K562 treated with DMSO at 1 percent for 4 hours (cell line): ENCODE data around the gene MRPL38. TPM values are rescaled to one million over a fixed set of nuclear protein-coding genes. Genes with fewer than 3 reads are reported as not detected.

ENCODE experiments used
- total RNA-seq: library from RNA; unstranded; fragments of 300-600 nt; gene quantifications from 2 replicates; pipeline ENCODE4 v1.2.3, GENCODE V29; 2022; ENCODE audit not compliant: insufficient read depth

MRPL38 gene
- total RNA-seq: 82.4 and 95.4 TPM in 2 replicates

DNA sequence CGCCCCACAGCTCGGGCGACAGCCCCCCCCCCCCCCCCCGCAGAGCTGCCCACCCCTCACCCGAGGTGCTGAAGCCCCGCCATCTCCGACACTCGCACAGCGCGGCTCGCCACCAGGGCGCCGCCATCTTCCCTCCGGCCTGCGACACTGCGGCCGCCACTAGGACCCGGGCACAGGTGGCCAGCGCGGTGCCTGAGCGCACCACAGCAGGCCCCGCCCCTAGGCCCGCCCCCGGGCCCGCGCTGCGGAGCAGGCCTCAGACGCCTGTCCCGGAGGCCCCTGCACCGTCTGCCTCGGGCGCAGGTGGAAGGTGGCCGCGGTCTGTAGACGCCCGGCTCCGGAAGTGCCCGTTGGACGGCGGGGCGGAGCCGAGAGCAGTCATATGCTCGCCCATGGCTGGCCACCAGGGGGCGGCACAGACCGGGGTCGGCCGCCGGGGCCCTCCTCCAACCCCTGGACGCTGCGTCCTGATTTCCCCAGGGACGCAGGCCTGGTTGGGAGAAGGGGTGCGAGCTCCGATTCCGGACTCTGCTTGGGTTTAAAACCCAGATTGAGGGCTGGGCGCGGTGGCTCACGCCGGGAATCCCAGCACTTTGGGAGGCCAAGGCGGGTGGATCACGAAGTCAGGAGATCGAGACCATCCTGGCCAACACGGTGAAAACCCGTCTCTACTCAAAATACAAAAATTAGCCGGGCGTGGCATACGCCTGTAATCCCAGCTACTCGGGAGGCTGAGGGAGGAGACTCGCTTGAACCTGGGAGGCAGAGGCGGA lies at the start of gene MRPL38:
MRPL38 (minus strand) TSS at position 136 of the 773 bp plus-strand sequence; CDS start at position 127, 9 bp downstream.

DNA sequence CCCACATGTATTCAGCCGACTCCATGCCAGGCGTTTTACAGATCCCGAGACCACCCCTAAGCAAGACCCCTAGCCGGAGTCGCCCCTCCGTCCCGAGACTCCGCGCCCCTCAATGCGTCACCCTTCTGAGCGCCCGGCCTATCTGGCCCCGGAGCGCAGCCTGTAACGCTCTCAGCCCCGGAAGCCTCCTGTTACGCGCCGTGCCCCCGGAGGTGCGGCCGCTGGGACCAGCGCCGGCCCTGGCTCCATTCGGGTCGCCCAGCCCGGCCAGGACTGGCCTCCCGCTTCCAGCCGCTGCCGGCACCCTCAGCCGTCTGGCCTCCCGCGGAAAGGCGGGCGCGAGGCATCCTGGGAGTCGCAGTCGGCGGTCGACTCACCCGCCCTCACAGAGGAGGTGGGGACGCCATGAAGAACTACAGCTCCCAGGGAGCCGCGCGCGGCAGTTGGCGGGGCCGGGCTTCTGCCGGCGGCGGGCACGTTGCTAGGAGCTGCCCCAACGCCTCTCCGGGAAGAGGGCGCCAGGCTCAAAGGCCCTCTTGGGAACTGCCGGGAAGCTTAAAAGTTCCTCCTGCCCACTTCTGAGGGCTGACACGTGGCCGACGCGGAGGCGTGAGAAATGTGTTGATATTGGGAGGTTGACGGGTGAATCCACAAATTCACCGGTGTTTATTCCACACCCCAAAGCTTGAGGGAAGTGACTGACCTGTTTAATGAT lies 36.2 kb upstream of the MRPL38 start, which contains the start of gene FBF1:
FBF1 (minus strand) TSS at position 316 of the 715 bp plus-strand sequence. CDS start 2,893 bp downstream, outside the sequence.

DNA sequence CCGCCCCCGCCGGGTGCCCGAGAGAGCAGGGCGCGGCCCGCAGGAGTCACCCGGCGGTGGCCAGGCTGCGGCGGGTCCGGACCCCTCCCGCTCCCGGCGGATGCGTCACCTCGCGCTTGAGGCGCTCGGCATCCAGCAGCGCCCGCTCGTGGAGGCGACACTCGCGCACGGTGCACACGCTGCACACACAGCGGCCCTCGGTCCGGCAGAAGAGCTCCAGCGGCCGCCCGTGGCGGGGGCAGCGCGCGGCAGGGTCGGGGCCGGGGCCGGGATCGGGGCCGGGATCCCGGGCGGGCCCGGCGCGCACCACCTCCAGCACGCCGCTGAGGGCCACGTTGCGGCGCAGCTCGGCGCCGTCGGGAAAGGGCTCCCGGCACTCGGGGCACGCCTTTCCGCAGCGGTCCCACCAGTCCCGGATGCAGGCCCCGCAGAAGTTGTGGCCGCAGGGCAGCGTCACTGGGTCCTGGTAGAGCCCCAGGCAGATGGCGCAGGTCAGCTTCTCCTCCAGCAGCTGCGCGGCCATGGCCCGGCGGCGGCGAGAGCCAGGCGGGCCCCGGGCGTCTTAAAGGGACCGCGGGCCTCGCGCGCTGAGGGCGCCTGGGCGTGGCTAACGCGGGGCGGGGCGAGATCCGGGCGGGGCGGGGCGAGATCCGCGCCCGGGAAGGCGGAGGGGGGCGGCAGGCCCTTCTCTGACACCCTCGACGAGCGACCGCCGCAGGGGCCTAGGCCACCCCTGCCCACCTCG lies 8.1 kb downstream of the MRPL38 start, which contains the start of gene TRIM65:
TRIM65 (minus strand) TSS at position 537 of the 745 bp plus-strand sequence; CDS start at position 523, 14 bp downstream.

DNA sequence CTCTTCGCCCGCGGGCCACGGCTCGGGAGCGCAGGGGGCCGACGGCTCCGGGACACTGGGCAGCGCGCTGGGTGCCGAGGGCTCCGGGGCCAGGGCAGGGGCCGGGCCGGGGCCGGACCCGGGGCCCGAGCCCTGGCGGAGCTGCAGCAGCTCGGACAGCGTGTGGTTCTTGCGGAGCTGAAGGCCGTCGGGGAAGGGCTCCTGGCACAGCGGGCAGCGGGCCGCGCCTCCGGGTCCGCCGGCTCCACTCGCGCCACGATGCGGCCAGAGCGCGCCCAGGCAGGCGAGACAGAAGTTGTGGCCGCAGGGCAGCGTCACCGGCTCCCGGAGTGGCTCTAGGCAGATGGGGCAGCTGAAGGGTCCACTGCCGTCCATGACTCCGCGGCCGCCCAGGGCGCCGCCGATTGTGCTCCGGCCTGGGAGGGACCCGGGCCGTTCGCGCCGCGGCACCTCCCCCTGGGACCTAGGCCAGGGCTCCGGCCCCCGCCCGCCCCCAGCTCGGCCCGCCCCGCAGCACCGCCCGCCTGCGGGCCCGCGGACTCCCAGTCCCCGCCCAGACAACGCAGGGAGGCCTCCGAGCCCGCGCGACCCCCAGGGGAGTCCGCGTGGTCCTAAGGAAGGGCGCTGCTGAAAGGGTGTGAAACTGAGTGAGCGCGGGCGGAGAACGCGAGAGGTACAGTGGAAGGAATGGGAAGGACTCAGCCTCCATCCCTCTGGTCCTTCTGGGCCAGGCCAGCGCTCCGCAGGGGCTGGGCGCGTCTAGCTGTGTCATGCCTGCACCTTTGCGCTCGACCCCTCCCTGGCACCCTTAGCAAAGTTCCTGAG lies 26.3 kb downstream of the MRPL38 start, which contains the start of gene TRIM47:
TRIM47 (minus strand) TSS at position 408 of the 825 bp plus-strand sequence; CDS start at position 375, 33 bp downstream.

DNA sequence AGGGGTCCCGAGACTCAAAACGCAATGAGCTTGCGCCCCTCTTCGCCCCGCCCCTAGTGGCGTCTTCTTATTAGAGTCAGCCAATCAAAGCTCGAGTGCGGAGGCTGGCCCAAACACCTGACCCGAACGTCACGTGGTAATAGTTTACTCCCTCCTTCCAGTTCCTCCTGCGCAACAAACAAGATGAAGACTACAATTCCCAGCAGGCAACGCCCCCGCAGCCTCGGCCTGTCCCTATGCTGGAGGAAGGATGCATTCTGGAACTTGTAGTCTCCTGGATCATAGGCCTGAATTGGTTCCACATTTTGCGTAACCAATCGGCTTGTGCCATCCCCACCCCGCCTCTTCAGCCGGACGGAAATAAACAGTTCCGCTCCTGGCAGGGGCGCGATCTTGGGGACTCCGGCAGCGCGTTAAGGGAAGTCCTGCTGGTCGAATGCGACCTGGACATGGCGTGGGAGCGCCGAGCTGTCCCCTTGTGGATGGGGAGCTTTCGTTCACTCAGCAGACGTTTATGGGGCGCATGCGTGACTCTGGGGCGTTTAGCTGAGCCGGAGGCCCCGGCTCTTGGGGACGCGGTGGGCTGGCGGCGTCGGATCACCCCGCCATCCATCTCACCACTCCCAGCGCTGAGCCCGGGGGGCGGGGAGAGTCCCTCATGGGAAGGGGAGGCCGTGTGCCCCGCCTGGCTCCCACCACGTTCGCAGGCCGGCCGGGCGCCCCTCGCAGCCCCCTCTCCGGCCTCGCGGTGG lies 49.2 kb downstream of the MRPL38 start, which contains the start of gene WBP2:
WBP2 (minus strand) TSS at position 26 of the 752 bp plus-strand sequence. CDS start 38 bp downstream, outside the sequence.

Other genes starting within 250 kb of the MRPL38 start
- gene RECQL5, start 237.7 kb downstream of the MRPL38 start, total RNA-seq: 19.1 and 20.5 TPM in 2 replicates
- 45.2 and 54.9 TPM in 2 replicates for gene SAP30BP, start 237.5 kb downstream of the MRPL38 start, total RNA-seq
- 0.27 and 1.0 TPM in 2 replicates for gene ITGB4, start 183.4 kb downstream of the MRPL38 start, total RNA-seq
- 44.8 and 73.0 TPM in 2 replicates for gene GALK1, start 139.7 kb downstream of the MRPL38 start, total RNA-seq
- gene UNK, start 120.1 kb downstream of the MRPL38 start, total RNA-seq: 45.3 and 46.6 TPM in 2 replicates
- 164 and 167 TPM in 2 replicates for gene UNC13D, start 60.5 kb downstream of the MRPL38 start, total RNA-seq
- 133 TPM in 2 replicates for gene WBP2, start 49.5 kb downstream of the MRPL38 start, total RNA-seq
- gene TRIM47, start 26.3 kb downstream of the MRPL38 start, total RNA-seq: 2.6 and 3.6 TPM in 2 replicates
- gene TRIM65, start 7.9 kb downstream of the MRPL38 start, total RNA-seq: 21.2 and 26.6 TPM in 2 replicates
- 4.3 and 6.4 TPM in 2 replicates for gene FBF1, start 36.2 kb upstream of the MRPL38 start, total RNA-seq
- gene ACOX1, start 74.3 kb upstream of the MRPL38 start, total RNA-seq: 13.2 and 15.1 TPM in 2 replicates
- 23.1 and 24.3 TPM in 2 replicates for gene TEN1, start 74.4 kb upstream of the MRPL38 start, total RNA-seq
- gene CDK3, start 96.0 kb upstream of the MRPL38 start, total RNA-seq: 3.5 and 10.1 TPM in 2 replicates
- not detected in 2 replicates for gene EVPL, start 122.4 kb upstream of the MRPL38 start, total RNA-seq
- 87.4 and 92.9 TPM in 2 replicates for gene SRP68, start 167.6 kb upstream of the MRPL38 start, total RNA-seq
- gene GALR2, start 169.9 kb upstream of the MRPL38 start, total RNA-seq: not detected in 2 replicates
- gene ZACN, start 174.3 kb upstream of the MRPL38 start, total RNA-seq: 2.0 and 4.2 TPM in 2 replicates
- 24.7 and 24.9 TPM in 2 replicates for gene EXOC7, start 198.9 kb upstream of the MRPL38 start, total RNA-seq
- 0.82 TPM in 1 of 2 replicates, not detected in the other for gene FOXJ1, start 236.4 kb upstream of the MRPL38 start, total RNA-seq